ENCODE results near the gene BBIP1. TPM values are rescaled to one million over a fixed set of nuclear protein-coding genes. Genes with fewer than 3 reads are reported as not detected.

Gene BBIP1
- total RNA-seq, 2 experiments from 2014 or later: 17.1 to 21.9 TPM

GRCh38 chr10:110923856-110924493 lies 5.0 kb upstream of the BBIP1 start:
- no peak overlapping the region for H3K4me3 ChIP-seq (ENCODE audit: low read length)
- POLR2A ChIA-PET: no interaction called here
- Mint-ChIP-seq H3K4me3 (peak overlapping the region; percentile 1), H3K27me3 (no peaks in the 10 kb centered on the region), H3K9me3 (no peaks in the 10 kb centered on the region), H3K36me3 (ENCODE audit: low read depth) (peaks cover 16% of the 10 kb centered on the region), H3K27ac (no peak overlapping the region), H3K4me1 (ENCODE audit: low read depth) (peaks cover 74% of the 10 kb centered on the region)
- ATAC-seq (ENCODE audit: poor library complexity): no peak
- CTCF ChIA-PET: no interaction called here
- intact Hi-C loops (cut with DNase I, micrococcal nuclease): loop anchor here in 1 of 2 experiments (5.0 kb wide), 1 partner anchor 33 kb away; no protein-coding TSS in a partner anchor
- no peaks in the 10 kb centered on the region for H3K9me3 ChIP-seq (ENCODE audit: control insufficient read depth in 1 of 2, insufficient read depth in 1 of 2, low read length in 2 of 2)
- no peaks in the 10 kb centered on the region for H3K36me3 ChIP-seq (ENCODE audit: insufficient read depth, low read length)
- no peak overlapping the region for H3K27ac ChIP-seq (ENCODE audit: low read depth in 1 of 2, low read length in 2 of 2)
- no peak for TF ChIP-seq CTCF (IDR thresholded peaks at IDR 0.05)
- H3K27me3 ChIP-seq (ENCODE audit: control insufficient read depth in 1 of 2, insufficient read depth in 2 of 2, low read length in 2 of 2): no peaks in the 10 kb centered on the region
- H3K4me1 ChIP-seq (ENCODE audit: insufficient read depth, low read length): peaks cover 14% of the 10 kb centered on the region
- no peak for DNase-seq

- ChIA-PET POLR2A (interaction anchor here (0.8 to 4.1 kb wide), 7 partner anchors 9 to 711 kb away, joined by 3 to 18 read pairs (median 3); partner anchors contain the start of gene SMNDC1), CTCF (no interaction called here)
- ATAC-seq (ENCODE audit: poor library complexity) (no peak), DNase-seq (peak in 8 of 14 experiments; percentile 2 to 52 (median 14))
- intact Hi-C loops (cut with DNase I, micrococcal nuclease): loop anchor here (1.0 to 10.0 kb wide), 9 partner anchors 37 to 1525 kb away; partner anchors contain the start of genes DUSP5 (in 1 of the 2), PDCD4 (in 1 of the 2), SMNDC1 (in 1 of the 2) and VTI1A (in 1 of the 2)
- Mint-ChIP-seq H3K36me3 (ENCODE audit: low read depth) (peaks cover 41% of the 10 kb centered on the region), H3K27me3 (no peaks in the 10 kb centered on the region), H3K4me3 (peak overlapping the region; percentile 98), H3K4me1 (ENCODE audit: low read depth) (peaks cover 71% of the 10 kb centered on the region), H3K9me3 (no peaks in the 10 kb centered on the region), H3K27ac (peak overlapping the region; percentile 75)
- no peaks in the 10 kb centered on the region for H3K9me3 ChIP-seq (ENCODE audit: control insufficient read depth in 1 of 2, insufficient read depth in 1 of 2, low read length in 2 of 2)
- H3K27me3 ChIP-seq (ENCODE audit: control insufficient read depth in 1 of 2, insufficient read depth in 2 of 2, low read length in 2 of 2): no peaks in the 10 kb centered on the region
- peaks cover 11% of the 10 kb centered on the region for H3K36me3 ChIP-seq (ENCODE audit: insufficient read depth, low read length)
- H3K4me1 ChIP-seq (ENCODE audit: insufficient read depth, low read length): peaks cover 12% of the 10 kb centered on the region
- peak overlapping the region; percentile 25 to 53 for H3K27ac ChIP-seq (ENCODE audit: low read depth in 1 of 2, low read length in 2 of 2)
- TF ChIP-seq CTCF (IDR thresholded peaks at IDR 0.05): no peak
- peak overlapping the region; percentile 97 for H3K4me3 ChIP-seq (ENCODE audit: low read length)
Observed at GRCh38 chr10:110919971-110920881, 1.2 kb upstream of the BBIP1 start.

GRCh38 chr10:110919349-110919931 lies 460 bp upstream of the BBIP1 start, which contains the start of gene SHOC2:
Gene SHOC2, plus strand, starts transcription at chr10:110919604. Its CDS starts 44,755 bp downstream, at chr10:110964359.
- Histone ChIP-seq H3K9me3 (ENCODE audit: control insufficient read depth in 1 of 2, insufficient read depth in 1 of 2, low read length in 2 of 2) (no peaks in the 10 kb centered on the region), H3K4me1 (ENCODE audit: insufficient read depth, low read length) (peaks cover 8% of the 10 kb centered on the region), H3K36me3 (ENCODE audit: insufficient read depth, low read length) (peaks cover 11% of the 10 kb centered on the region), H3K27ac (ENCODE audit: low read depth in 1 of 2, low read length in 2 of 2) (peak within 1 kb of the TSS; percentile 98 to 100), H3K27me3 (ENCODE audit: control insufficient read depth in 1 of 2, insufficient read depth in 2 of 2, low read length in 2 of 2) (no peaks in the 10 kb centered on the region), H3K4me3 (ENCODE audit: low read length) (peak within 1 kb of the TSS; percentile 97)
- ATAC-seq (ENCODE audit: poor library complexity): peak; percentile 94
- peak; percentile 27 for TF ChIP-seq CTCF (IDR thresholded peaks at IDR 0.05)
- DNase-seq: peak; percentile 93 to 100 (median 97)
- Mint-ChIP-seq H3K27me3 (no peaks in the 10 kb centered on the region), H3K4me1 (ENCODE audit: low read depth) (peaks cover 68% of the 10 kb centered on the region), H3K4me3 (peak within 1 kb of the TSS; percentile 99), H3K27ac (peak within 1 kb of the TSS; percentile 99), H3K9me3 (no peaks in the 10 kb centered on the region), H3K36me3 (ENCODE audit: low read depth) (peaks cover 41% of the 10 kb centered on the region)
- ChIA-PET POLR2A (interaction anchor here (0.6 to 4.1 kb wide), 29 partner anchors 9 to 1528 kb away, joined by 3 to 19 read pairs (median 5); partner anchors contain the start of genes GPAM, PDCD4, VTI1A and ZDHHC6), CTCF (interaction anchor here (1.1 to 2.3 kb wide), 3 partner anchors 8 to 247 kb away, joined by 3 to 6 read pairs (median 5); no protein-coding TSS in a partner anchor)
- intact Hi-C loops (cut with DNase I, micrococcal nuclease): loop anchor here (1.0 to 10.0 kb wide), 7 partner anchors 47 to 1525 kb away; partner anchors contain the start of genes DUSP5 (in 1 of the 2), PDCD4 (in 1 of the 2), SMNDC1 (in 1 of the 2) and VTI1A (in 1 of the 2)
